HG02981 (cell line): ENCODE results near the gene C2CD4D.
"Not testable (repeated sequence)": the region's sequence is repeated elsewhere in the genome, so short reads cannot be mapped to it uniquely, and the experiment has no call there.

Experiments
- ATAC-seq: cut with Tn5 transposase; IDR thresholded peaks from one replicate; pipeline ENCODE4 v1.9.1; 2021; ENCODE audit warnings: mild to moderate bottlenecking, moderate library complexity; ENCODE audit not compliant: unreplicated experiment

The C2CD4D gene

DNA sequence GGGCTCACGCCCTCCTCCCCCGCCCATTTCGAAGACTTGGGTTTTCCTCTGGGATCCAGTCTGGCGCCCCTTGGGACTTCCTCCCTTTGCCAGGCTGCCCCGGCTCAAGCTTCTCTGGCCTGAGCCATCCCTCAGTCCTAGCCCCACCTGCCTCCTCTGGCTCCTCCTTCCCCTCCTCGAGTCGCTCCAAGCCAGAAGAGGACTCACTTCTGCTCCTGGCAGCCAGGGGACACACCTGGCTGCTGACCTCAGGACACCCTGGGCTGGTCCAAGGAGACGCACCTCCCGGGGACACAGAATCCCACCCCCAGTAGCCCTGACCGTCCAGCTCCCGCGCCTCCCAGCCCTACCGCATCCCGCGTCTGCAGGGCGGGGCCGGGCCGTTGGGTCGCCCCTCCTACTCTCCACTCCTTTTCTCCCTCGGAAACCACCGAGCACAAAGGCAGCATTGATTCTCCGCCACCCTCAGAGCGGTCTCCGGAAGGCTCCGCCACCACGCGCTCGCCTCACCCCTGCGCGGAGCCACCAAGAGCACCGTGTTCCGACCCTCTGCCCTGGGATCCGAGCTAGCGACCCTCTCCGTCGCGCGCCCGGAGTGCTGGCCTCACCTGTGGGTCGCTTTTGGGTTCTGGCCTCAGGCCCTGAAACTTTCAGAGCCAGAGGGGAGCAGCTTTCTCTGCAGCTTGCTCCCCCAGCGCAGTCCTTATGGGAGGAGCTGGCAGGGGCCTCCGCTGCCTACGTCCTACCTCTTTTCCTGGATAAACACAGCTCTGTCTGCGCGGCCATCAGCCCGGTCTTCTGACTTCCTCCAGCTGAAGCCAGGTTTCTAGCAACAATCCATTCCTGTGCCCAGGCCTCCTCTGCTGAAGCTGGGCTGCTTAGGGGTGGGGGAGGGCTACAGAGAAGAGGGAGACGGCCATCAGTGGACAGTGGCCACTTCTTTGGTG is at the start of gene C2CD4D:
TSS of gene C2CD4D (minus strand) at position 364 of the 947 bp plus-strand sequence. CDS start 831 bp downstream, outside the sequence.
- no peak for ATAC-seq

DNA sequence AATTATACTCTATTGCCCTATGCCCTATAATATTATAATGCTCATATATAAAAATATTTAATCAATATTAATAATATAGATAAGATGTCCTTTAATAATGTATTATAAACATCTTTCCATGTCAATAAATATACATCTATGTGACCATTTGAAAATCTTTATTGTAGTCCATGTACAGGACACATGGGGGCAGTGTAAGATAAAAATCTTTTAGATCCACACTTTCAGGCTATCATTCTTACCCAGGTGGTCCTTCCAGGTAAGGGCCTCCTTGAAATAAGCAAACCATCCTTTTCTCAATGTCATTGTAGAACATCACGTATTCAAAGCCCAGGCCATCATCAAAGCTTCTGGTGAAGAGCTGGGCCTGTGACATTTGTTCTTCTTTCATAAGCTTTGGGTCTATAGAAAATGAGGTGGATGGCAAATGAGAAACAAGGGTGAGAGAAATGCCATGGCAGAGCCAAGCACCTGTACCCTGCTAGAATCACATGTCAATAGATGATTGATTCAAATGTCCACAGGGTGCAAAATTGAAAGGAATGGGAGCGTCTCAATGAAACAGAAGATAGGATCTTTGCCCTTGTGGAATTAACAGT is 49.5 kb upstream of the C2CD4D start:
- ATAC-seq = no peak

DNA sequence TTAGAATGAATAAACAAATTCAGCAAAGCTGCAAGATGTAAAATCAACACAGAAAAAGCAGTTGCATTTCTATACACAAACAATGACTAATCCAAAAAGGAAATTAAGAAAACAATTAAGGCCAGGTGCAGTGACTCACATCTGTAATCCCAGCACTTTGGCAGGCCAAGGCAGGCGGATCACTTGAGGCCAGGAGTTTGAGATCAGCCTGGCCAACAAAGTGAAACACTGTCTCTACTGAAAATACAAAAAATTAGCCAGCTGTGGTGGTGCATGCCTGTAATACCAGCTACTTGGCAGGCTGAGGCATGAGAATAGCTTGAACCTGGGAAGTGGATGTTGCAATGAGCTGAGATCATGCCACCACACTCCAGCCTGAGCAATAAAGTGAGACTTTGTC is 47.4 kb upstream of the C2CD4D start:
- ATAC-seq = no peak

DNA sequence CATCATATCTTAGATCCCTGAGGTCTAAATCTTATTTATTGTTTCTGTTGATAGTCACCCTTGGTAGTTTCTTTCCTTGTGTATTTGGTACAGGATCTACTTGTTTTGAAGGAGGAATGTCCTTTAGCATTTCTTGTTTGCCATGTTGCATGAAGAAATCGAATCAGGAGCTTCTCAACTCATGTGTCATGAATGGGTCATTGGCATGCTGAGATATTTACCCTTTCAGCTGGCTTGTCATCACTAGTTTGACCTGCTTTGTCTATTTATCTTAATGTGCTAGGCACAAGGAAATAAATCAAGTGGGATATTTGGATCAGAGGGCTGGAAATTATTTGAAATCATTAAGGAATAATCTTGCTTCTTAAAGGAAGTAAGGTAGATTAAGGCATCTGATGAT is 45.9 kb upstream of the C2CD4D start:
- no peak for ATAC-seq

DNA sequence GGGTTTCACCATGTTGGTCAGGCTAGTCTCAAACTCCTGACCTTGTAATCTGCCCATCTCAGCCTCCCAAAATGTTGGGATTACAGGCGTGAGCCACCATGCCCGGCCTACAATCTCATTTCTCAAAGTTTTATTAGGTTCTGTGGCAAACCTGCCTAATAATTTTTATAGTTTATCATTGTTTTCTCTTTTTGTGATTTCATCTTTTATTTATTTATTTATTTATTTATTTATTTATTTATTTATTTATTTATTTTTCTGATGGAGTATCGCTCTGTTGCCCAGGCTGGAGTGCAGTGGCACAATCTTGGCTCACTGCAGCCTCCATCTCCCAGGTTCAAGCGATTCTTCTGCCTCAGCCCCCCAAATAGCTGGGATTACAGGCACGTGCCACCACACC is 45.3 kb upstream of the C2CD4D start:
- ATAC-seq = not testable (repeated sequence)

DNA sequence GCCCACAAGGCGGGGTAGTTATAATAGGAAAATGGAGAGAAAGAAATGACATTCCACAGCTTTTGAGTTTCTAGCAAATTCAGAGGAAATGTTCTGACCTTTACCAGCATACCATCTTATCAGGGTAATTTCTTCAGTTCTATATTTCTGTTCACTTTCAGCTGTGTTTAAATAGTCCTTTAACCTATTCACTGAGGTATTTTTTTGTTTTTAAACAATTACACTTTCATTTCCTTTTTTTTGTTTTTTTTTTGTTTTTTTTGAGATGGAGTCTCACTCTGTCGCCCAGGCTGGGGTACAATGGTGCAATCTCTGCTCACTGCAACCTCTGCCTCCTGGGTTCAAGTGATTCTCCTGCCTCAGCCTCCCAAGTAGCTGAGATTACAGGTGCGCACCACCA is 44.8 kb upstream of the C2CD4D start:
- ATAC-seq = not testable (repeated sequence)

DNA sequence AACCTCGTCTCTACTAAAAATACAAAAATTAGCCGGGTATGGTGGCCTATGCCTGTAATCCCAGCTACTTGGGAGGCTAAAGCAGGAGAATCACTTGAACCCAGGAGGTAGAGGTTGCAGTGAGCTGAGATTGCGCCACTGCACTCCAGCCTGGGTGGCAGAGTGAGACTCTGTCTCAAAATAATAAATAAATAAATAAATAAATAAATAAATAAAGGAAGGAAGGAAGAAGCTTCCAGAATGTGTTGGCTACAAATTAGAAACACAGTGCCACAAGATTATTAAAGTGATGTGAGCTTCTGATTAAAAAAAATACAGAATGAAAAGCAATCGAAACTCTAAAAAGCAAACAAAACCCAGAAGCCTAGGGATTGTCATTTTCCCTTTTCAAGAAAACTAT is 44.3 kb upstream of the C2CD4D start:
- not testable (repeated sequence) for ATAC-seq

DNA sequence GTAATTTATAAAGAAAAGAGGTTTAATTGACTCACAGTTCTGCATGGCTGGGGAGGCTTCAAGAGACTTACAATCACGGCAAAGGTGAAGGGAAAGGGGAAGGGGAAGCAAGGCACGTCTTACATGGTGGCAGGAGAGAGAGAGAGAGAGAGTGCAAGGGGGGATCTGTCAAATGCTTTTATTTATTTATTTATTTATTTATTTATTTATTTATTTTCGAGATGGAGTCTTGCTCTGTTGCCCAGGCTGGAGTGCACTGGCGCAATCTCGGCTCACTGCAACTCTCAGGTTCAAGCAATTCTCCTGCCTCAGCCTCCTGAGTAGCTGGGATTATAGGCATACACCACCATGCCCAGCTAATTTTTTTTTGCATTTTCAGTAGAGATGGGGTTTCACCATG is 43.3 kb upstream of the C2CD4D start:
- not testable (repeated sequence) for ATAC-seq

DNA sequence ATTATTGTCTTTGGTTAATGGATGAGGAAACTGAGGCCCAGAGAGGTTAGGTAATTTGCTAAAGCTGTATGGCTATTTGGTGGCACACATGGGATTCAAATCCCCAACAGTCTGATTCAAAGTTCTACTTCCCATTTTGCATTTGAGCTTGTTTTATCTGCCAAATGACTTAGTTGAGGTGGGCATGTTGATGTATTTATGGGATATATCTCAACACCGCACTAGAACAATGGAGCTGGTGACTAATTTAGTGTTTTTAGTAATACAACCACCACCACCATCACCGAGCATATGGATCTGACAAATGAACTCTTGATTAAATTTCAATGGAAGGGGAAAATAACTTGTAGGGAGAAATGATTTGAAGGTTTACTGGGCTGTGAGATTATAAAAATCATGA is 42.8 kb upstream of the C2CD4D start:
- ATAC-seq = no peak

DNA sequence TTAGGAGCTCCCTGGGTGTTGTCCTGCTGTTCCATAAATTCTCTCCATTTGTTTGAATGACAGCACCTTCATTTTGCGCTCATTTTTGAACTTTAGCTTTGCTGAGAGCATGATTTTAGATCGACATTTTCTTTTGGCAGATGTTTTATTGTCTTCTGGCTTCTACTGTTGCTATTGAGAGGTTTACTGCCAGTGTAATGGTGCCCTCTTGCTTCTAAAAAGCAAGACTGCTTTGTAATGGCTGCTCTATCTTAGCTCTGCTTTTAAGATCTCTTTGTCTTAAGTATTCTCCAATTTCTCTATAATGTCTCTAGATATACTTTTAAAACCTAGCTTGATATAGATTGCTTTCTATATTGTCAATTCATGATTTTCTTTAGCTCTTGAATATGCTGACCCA is 41.9 kb upstream of the C2CD4D start:
- ATAC-seq = no peak

DNA sequence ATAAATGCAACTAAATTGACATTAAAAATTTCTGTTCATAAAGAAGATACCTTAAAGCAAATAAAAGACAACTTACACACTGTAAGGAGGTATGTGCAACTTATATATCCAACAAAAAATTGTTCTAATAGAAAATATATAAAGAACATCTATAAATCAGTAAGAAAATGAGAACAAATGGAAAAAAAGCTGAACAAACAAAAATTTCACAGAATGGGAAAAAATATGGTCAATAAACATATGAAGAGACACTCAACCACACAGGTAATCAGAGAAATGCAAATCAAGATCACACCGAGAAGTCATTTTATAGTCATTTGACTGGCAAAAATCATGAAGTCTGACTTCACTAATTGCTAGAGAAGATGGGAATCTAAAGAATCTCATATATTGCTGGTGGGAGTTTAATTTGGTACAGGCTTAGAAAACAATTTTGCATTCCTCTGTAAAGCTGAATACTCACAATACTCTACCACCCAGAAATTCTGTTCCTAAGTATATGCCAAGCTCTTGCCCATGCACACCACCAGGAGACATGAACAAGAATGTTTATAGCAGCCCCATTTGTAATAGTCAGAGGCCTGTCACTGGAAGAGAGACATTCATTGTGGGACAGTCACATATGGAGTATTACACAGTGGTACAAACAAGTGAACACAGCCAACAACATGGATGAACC is 35.9 kb upstream of the C2CD4D start:
- no peak for ATAC-seq

DNA sequence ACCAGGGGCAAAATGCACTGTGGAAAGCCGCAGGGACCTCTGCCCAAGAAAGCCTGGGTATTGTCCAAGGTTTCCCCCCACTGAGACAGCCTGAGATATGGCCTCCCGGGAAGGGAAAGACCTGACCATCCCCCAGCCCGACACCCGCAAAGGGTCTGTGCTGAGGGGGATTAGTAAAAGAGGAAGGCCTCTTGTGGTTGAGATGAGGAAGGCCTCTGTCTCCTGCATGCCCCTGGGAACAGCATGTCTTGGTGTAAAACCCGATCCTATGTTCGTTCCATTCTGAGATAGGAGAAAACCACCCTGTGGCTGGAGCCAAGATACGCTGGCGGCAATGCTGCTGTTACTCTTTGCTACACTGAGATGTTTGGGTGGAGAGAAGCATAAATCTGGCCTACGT is 33.2 kb upstream of the C2CD4D start:
- ATAC-seq = not testable (repeated sequence)

DNA sequence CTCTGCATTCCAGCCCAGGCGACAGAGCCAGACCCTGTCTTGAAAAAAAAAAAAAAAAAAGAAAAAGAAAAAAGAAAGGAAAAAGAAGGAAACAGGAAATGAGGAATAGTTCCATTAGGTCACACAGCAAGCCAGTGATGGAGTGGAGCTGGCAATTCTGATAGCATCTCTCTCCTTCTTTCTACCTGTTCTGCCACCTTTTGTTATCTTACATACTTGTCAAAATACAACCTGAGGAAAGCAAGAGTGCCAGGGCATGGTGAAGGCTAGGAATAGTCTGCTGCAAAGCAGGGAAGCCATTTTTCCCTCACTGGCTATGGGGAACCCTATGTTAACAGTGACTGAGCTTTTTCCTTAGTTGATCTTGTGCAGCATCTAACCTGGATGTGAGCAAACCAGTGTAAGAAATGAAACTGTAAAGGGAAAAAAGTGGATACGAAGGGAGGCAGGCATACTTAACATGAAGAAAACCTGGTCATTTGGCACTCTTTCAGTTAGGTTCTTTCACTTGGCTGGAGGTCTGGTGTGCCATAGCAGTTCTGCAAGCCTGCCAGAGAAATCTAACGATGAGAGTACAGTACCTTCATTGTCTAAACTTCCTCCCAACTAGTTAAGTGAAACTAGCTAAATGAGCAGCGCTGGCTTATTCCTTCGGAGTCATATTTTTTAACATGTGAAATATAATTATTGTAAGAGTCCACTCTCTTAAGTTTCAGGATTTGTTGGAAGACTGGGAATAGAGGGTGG is 31.8 kb upstream of the C2CD4D start:
- ATAC-seq = no peak

DNA sequence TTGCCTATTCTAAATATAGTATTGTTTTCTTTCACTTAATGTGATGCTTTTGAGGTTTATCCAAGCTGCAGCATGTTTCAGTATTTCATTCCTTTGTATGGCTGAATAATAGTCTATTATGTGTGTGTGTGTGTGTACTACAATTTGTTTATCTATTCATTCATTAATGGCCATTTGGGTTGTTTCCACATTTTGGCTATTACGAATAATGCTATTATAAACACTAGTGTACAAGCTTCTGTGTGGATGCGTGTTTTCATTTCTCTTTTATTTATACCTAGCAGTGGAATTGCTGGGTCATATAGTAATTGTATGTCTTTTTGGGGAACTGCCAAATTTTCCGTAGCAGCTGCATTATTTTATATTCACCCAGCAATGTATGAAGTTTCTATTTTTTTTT is 28.9 kb upstream of the C2CD4D start:
- ATAC-seq = no peak

DNA sequence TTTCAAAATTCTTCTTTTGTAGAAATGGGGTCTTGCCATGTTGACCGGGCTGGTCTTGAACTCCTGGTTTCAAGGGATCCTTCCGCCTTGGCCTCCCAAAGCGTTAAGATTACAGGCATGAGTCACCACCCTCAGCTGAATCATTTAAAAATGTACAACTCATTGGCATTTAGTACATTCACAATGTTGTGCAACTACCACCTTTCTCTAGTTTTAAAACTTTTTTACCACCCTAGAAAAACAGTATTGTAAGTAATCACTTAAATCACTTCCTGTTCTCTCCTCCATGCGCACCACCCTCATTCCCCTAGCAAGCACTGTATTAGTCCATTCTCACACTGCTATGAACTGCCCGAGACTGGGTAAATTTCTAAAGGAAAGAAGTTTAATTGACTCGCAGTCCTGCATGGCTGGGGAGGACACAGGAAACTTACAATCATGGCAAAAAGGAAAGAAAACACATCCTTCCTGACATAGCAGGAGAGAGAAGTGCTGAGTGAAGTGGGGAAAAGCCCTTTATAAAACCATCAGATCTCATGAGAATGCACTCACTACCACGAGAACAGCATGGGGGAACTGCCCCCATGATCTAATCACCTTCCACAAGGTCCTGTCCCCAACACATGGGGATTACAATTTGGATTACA is 28.3 kb upstream of the C2CD4D start:
- ATAC-seq = no peak

DNA sequence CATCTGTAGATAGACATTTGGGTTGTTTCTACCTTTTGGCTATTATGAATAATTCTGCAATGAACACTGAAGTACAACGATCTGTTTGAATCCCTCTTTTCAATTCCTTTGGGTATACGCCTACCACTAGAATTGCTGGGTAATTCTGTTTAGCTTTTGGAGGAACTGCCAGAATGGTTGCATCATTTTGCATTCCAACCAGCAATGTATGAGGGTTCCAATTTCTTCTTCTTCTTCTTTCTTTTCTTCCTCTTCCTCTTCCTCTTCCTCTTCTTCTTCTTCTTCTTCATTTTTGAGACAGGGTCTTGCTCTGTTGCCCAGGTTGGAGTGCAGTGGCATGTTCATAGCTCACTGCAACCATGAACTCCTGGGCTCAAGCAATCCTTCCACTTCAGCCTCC is 27.7 kb upstream of the C2CD4D start:
- no peak for ATAC-seq

DNA sequence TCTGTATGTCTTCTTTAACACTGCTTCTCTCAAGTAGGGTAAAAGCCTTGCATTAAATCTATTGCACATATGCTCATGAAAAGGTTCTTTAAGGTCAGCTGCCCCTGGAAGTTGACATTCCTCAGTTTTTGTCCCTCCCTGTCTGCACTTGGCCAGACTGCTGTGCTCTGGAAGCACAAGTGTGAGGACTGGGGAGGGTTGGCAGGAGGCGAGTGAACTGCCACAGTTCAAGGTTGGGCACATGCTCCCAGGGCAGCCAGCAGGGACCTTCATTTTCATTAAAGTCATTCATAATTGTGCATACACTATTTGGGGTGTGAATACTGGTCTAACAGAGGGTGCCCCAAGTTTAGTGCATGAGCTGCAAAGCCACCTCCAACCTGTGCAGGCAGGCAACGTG is 24.8 kb upstream of the C2CD4D start:
- ATAC-seq = no peak

DNA sequence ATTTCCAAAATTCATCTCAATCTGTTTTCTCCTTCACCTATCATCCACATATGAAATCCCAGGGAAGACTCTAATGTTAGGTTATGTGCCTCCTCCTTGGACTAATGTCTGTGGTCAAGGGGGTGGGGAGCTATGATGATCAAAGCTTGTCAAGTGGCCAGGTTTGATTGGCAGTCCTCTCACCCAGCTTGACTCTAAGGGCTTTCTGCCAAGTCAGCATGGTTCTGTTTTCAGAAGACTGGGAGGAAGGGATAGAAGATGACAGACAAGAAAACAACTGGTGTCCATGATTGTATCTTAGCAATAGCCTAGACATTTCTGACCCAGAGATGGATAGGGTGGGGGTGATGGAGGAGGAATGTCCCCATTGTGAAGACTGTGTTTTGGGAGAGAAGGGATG is 23.0 kb upstream of the C2CD4D start:
- no peak for ATAC-seq

DNA sequence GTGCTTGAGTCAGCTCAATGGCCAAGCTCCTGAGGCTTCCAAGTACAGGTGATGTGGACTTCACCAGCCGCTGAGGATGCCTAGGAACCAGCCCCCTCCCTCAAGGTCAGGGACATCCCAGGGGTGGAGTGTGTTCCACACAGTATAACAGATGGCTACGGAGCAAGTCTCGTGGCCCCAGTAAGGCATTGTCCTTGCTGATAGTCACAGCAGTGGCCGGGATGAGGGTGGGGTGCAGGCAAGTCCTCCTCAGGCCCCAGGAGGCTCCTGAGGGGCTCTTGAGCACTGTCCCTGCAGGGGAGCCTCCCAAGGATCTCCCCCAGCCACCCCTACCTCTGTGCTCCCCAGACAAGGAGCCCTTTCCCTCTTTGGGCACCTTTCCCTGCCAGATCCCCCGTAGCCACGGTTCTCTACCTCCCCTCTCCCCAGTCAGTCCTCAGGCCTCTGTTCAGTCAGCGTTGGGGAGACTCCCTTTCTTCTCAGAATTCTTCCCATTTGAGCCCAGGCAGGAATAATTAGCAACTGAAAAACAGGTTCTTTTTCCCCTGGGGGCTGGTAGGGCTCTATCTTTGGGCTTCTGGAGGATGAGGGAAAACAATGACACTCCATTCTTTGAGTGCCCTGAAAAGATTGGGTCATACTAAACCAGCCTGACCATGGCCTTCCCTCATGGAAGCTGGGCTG is 21.0 kb upstream of the C2CD4D start:
- ATAC-seq = no peak

DNA sequence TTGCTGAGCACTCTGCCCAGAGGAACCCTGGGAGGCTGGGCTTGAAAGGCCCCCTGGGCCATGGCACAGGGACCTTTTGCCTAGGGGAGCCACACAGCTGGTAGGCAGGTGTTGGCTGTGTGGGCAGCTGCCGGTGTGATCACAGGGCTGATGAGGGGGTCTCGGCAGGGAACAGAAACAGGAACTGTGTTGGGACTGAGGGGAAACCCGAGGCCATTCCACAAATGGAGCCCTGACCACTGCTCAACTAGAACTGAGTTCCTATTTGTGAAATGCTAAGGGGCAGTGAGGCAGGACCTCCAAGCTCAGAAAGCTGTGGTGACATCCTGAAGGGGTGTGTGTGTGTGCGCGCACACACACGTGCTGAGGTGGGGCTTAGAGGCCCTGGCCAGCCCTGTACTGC is 20.3 kb upstream of the C2CD4D start:
- ATAC-seq = no peak
